Liver (tissue), 9 donors: Measurements from ENCODE around the gene COG7. TPM values are rescaled to one million over a fixed set of nuclear protein-coding genes. Genes with fewer than 3 reads are reported as not detected.

Source experiments
- DNase-seq: peaks from one replicate; pipeline ENCODE4 v3.0.0-alpha.2; 2017; ENCODE audit warnings: low spot score
- H3K27ac ChIP-seq, 2 donors: one replicate each; pipeline ENCODE4 v1.7.0; 2013; ENCODE audit warnings: inconsistent platforms in 2 of 2, low read length in 2 of 2, control low read depth in 1 of 2, low read depth in 1 of 2, mild to moderate bottlenecking in 1 of 2
- H3K27me3 ChIP-seq, 4 donors: one replicate each; pipeline versions ENCODE4 v1.6.1 to v1.7.0; 2013; ENCODE audit warnings: low read length in 3 of 4, inconsistent platforms in 1 of 4, mild to moderate bottlenecking in 1 of 4, moderate library complexity in 1 of 4; ENCODE audit not compliant: control insufficient read depth in 4 of 4, insufficient read depth in 4 of 4
- H3K36me3 ChIP-seq, 4 donors: one replicate each; pipeline versions ENCODE4 v1.6.1 to v1.7.0; 2013; ENCODE audit warnings: low read length in 3 of 4, mild to moderate bottlenecking in 3 of 4, low read depth in 1 of 4, moderate library complexity in 1 of 4; ENCODE audit not compliant: control insufficient read depth in 4 of 4, insufficient read depth in 3 of 4
- H3K4me1 ChIP-seq, 4 donors: one replicate each; pipeline versions ENCODE4 v1.6.1 to v1.7.0; 2013; ENCODE audit warnings: low read length in 3 of 4, mild to moderate bottlenecking in 3 of 4, moderate library complexity in 1 of 4; ENCODE audit not compliant: control insufficient read depth in 4 of 4, insufficient read depth in 4 of 4
- H3K4me3 ChIP-seq, 3 donors: one replicate each; pipeline versions ENCODE4 v1.6.1 to v1.7.0; 2013; ENCODE audit warnings: low read length in 3 of 3, control low read depth in 1 of 3, low read depth in 1 of 3, mild to moderate bottlenecking in 1 of 3
- H3K9ac ChIP-seq, 2 donors: one replicate each; pipeline ENCODE4 v1.7.0; 2013; ENCODE audit warnings: low read length in 2 of 2, mild to moderate bottlenecking in 2 of 2, moderate library complexity in 2 of 2, control low read depth in 1 of 2, low read depth in 1 of 2
- H3K9me3 ChIP-seq, 4 donors: one replicate each; pipeline versions ENCODE4 v1.6.1 to v1.7.0; 2013; ENCODE audit warnings: low read length in 3 of 4; ENCODE audit not compliant: control insufficient read depth in 4 of 4
- EGR1 ChIP-seq, 2 donors: IDR thresholded peaks; 2 replicates each; pipeline ENCODE4 v1.6.1; 2016 to 2018; ENCODE audit warnings: antibody characterized with exemption in 2 of 2, low read depth in 2 of 2
- FOXA1 ChIP-seq: IDR thresholded peaks from 2 replicates; pipeline ENCODE4 v1.6.1; 2016; ENCODE audit warnings: antibody characterized with exemption
- FOXA2 ChIP-seq: IDR thresholded peaks from 2 replicates; pipeline ENCODE4 v1.6.1; 2016; ENCODE audit warnings: antibody characterized with exemption
- GABPA ChIP-seq, 2 donors: IDR thresholded peaks in 1 of 2; conservative IDR thresholded peaks in 1 of 2; 2 replicates each; pipeline ENCODE4 v1.6.1; 2016; ENCODE audit warnings: antibody characterized with exemption in 2 of 2, mild to moderate bottlenecking in 1 of 2, moderate library complexity in 1 of 2
- HNF4A ChIP-seq, 2 donors: conservative IDR thresholded peaks; 2 replicates each; pipeline ENCODE4 v1.6.1; 2016; ENCODE audit warnings: antibody characterized with exemption in 2 of 2, mild to moderate bottlenecking in 2 of 2
- HNF4G ChIP-seq: IDR thresholded peaks from 2 replicates; pipeline ENCODE4 v1.6.1; 2016; ENCODE audit warnings: antibody characterized with exemption
- JUND ChIP-seq, 2 donors: IDR thresholded peaks; 2 replicates each; pipeline ENCODE4 v1.6.1; 2016; ENCODE audit warnings: antibody characterized with exemption in 2 of 2
- NR2F2 ChIP-seq: IDR thresholded peaks from 2 replicates; pipeline ENCODE4 v1.6.1; 2016; ENCODE audit warnings: antibody characterized with exemption
- RAD21 ChIP-seq, 2 donors: IDR thresholded peaks; 2 replicates each; pipeline ENCODE4 v1.6.1; 2016; ENCODE audit warnings: antibody characterized with exemption in 2 of 2, mild to moderate bottlenecking in 2 of 2
- REST ChIP-seq: IDR thresholded peaks from 2 replicates; pipeline ENCODE4 v1.6.1; 2016; ENCODE audit warnings: antibody characterized with exemption, mild to moderate bottlenecking
- SP1 ChIP-seq: IDR thresholded peaks from 2 replicates; pipeline ENCODE4 v1.6.1; 2018; ENCODE audit warnings: antibody characterized with exemption, mild to moderate bottlenecking
- TAF1 ChIP-seq: conservative IDR thresholded peaks from 2 replicates; pipeline ENCODE4 v1.6.1; 2016; ENCODE audit warnings: antibody characterized with exemption, mild to moderate bottlenecking
- YY1 ChIP-seq: IDR thresholded peaks from 2 replicates; pipeline ENCODE4 v1.6.1; 2016; ENCODE audit warnings: antibody characterized with exemption, mild to moderate bottlenecking
- WGBS: extraction: QIAGEN DNeasy Blood & Tissue Kit; methylation state at CpG from one replicate; pipeline ENCODE4 v1.1.7; 2013; 5-methylcytosine and 5-hydroxymethylcytosine counted together
- polyA plus RNA-seq, 2 donors: library from polyadenylated mRNA; stranded (reverse) in 1 of 2; unstranded in 1 of 2; fragments of 200-250 nt in 1 of 2; fragments of >200 nt in 1 of 2; fragmentation: Nextera tagmentation in 1 of 2; extraction: Ambion mirVana in 1 of 2; gene quantifications; one replicate each; pipeline versions ENCODE4 v1.2.1 to v1.2.3, GENCODE V29; 2013 to 2015
- total RNA-seq, 2 donors: library from RNA; depleted of rRNA; stranded (reverse); fragments of >200 nt; gene quantifications; one replicate each; pipeline ENCODE4 v1.2.3, GENCODE V29; 2014
- TF ChIP-seq, protein P1 (sequence below): fragments of 150-350 bp; IDR thresholded peaks from 2 replicates; pipeline ENCODE4 v1.5.1; 2017; ENCODE audit warnings: improper control_type of control experiment, low read depth, low read length; ENCODE audit not compliant: missing input control
- TF ChIP-seq, protein P2 (sequence below): IDR thresholded peaks from 2 replicates; pipeline ENCODE4 v1.6.1; 2016; ENCODE audit warnings: antibody characterized with exemption
- TF ChIP-seq, protein P3 (sequence below): IDR thresholded peaks from 2 replicates; pipeline ENCODE4 v1.6.1; 2016; ENCODE audit warnings: antibody characterized with exemption
- donor health status: healthy.
- donor health status: healthy.
- donor health status: healthy.
- donor health status: healthy.
- donor health status: healthy.

Gene COG7
- total and polyA plus RNA-seq, 4 donors, result 5.1 to 11.4 (median 6.6) TPM

DNA sequence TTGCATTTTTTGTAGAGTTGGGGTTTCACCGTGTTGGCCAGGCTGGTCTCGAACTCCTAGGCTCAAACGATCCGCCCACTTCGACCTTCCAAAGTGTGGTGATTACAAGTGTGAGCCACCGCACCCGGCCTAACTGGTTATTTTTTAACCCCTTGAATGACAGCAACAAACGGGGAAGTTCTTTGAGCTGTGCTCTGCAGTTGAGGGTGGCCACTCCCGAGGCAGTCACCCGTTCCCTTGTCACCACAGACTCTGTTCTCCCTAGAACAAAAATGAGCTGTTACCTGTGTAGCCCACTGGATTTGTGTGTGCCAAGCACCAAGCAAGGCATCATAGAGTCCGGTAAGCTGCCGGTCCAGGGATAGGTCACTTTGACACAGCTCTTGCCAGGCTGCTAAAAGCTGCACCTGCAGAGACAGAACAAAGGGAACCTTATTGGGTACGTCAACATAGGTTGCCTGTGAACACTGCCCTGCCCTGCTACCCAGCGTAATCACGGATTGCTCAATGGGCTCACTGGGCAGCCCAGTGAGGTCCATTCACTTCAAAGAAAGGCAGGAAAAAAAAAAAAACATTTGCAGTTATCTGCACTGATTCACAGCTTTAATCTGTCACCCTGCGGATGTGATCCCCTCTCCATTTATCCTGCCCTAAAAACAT is 19.6 kb downstream of the COG7 start:
- no peak for DNase-seq
- no peaks in the 10 kb centered on the region for H3K9me3 ChIP-seq
- no peak overlapping the region for H3K27ac ChIP-seq
- peaks cover 8 to 28% (median 18%) of the 10 kb centered on the region in 4 donors for H3K36me3 ChIP-seq
- no peaks in the 10 kb centered on the region for H3K27me3 ChIP-seq
- H3K4me3 ChIP-seq, result no peak overlapping the region
- 79% methylated on average over 16 of the region's 16 CpGs for WGBS
- TF ChIP-seq JUND (IDR thresholded peaks at IDR 0.05) (no peak), FOXA1 (no peak), HNF4G (no peak), TAF1 (no peak)
- no peaks in the 10 kb centered on the region for H3K4me1 ChIP-seq
- no peak overlapping the region for H3K9ac ChIP-seq

DNA sequence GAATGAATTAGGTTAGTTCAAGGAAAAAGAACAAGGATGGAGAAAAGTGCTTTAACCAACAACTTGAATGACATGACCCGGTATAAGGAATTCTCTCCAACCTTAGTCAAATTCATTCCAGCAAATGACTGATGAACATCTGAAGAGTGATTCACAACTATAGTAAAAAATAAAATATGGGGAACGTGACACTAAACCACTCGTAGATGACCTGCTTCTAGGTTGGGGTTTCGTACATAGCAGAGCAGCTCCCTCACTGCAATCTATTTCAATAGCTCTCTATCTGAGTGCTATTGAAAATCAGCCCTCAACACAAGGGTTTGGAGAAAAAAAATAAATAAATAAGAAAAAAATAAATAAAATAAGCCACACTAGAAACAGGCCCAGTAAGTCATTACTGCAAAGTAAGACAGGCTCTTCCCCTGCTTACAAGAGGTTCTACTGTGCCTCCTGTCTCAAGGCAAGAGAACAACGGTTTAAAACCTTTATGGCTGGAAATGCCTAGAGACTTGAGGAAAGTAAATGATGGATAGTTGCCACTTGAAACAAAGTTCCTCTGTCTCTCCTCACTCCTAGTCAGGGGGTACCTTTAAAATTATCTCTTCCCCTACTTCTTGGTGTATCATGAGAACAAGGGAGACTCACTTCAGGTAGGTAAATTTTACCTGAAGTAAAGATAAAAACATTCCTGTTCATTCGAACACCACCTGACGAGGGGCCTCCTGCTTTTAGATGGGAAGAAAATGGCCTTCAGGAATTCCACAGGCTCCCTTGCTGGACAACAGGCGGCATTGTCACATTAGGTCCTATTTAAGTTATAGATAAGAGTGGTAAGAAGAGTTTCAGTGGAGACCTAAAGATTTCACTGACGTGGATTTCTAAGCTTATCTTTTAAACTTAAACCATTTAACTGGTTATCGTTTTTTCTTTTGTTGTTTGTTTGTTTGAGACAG is 20.5 kb downstream of the COG7 start:
- no peak for DNase-seq
- Histone ChIP-seq H3K4me1 (no peaks in the 10 kb centered on the region), H3K9me3 (no peaks in the 10 kb centered on the region), H3K4me3 (no peak overlapping the region), H3K27ac (no peak overlapping the region), H3K9ac (no peak overlapping the region), H3K27me3 (no peaks in the 10 kb centered on the region), H3K36me3 (peaks cover 5 to 29% (median 18%) of the 10 kb centered on the region in 4 donors)
- TF ChIP-seq EGR1 (IDR thresholded peaks at IDR 0.05; ENCODE audit: low read depth in 2 of 2), result no peak
- TF ChIP-seq, protein P1, sequence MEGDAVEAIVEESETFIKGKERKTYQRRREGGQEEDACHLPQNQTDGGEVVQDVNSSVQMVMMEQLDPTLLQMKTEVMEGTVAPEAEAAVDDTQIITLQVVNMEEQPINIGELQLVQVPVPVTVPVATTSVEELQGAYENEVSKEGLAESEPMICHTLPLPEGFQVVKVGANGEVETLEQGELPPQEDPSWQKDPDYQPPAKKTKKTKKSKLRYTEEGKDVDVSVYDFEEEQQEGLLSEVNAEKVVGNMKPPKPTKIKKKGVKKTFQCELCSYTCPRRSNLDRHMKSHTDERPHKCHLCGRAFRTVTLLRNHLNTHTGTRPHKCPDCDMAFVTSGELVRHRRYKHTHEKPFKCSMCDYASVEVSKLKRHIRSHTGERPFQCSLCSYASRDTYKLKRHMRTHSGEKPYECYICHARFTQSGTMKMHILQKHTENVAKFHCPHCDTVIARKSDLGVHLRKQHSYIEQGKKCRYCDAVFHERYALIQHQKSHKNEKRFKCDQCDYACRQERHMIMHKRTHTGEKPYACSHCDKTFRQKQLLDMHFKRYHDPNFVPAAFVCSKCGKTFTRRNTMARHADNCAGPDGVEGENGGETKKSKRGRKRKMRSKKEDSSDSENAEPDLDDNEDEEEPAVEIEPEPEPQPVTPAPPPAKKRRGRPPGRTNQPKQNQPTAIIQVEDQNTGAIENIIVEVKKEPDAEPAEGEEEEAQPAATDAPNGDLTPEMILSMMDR, result peak; percentile 20
- WGBS, result 90% methylated on average over 10 of the region's 10 CpGs

- DNase-seq, result no peak
- 88% methylated on average over 2 of the region's 2 CpGs for WGBS
- Histone ChIP-seq H3K9me3 (no peaks in the 10 kb centered on the region), H3K27me3 (no peaks in the 10 kb centered on the region), H3K9ac (no peak overlapping the region), H3K36me3 (peaks cover 5 to 29% (median 17%) of the 10 kb centered on the region in 4 donors), H3K4me1 (no peaks in the 10 kb centered on the region), H3K4me3 (no peak overlapping the region), H3K27ac (no peak overlapping the region)
- TF ChIP-seq, protein P2, sequence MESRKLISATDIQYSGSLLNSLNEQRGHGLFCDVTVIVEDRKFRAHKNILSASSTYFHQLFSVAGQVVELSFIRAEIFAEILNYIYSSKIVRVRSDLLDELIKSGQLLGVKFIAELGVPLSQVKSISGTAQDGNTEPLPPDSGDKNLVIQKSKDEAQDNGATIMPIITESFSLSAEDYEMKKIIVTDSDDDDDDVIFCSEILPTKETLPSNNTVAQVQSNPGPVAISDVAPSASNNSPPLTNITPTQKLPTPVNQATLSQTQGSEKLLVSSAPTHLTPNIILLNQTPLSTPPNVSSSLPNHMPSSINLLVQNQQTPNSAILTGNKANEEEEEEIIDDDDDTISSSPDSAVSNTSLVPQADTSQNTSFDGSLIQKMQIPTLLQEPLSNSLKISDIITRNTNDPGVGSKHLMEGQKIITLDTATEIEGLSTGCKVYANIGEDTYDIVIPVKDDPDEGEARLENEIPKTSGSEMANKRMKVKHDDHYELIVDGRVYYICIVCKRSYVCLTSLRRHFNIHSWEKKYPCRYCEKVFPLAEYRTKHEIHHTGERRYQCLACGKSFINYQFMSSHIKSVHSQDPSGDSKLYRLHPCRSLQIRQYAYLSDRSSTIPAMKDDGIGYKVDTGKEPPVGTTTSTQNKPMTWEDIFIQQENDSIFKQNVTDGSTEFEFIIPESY, result no peak
- TF ChIP-seq TAF1 (no peak), SP1 (no peak), YY1 (no peak), RAD21 (IDR thresholded peaks at IDR 0.05) (no peak), NR2F2 (no peak), GABPA (IDR thresholded peaks at IDR 0.05 in 1 of 2, conservative IDR thresholded peaks at IDR 0.05 in 1 of 2) (no peak), REST (no peak), FOXA1 (no peak), JUND (IDR thresholded peaks at IDR 0.05) (no peak), HNF4A (conservative IDR thresholded peaks at IDR 0.05) (no peak), FOXA2 (no peak)
- TF ChIP-seq, protein P1, result no peak
- TF ChIP-seq, protein P3, sequence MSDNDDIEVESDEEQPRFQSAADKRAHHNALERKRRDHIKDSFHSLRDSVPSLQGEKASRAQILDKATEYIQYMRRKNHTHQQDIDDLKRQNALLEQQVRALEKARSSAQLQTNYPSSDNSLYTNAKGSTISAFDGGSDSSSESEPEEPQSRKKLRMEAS, result no peak
Measured at GRCh38 chr16:23428351-23428750, 24.6 kb downstream of the COG7 start.
